ENCODE measurements around the gene BMP5.

- TF ChIP-seq CTCF (IDR thresholded peaks at IDR 0.05; ENCODE audit: insufficient read depth, low read length) (no peak), POLR2AphosphoS5 (IDR thresholded peaks at IDR 0.05; ENCODE audit: low read depth) (no peak), GABPA (IDR thresholded peaks at IDR 0.05; ENCODE audit: low read depth) (no peak)
Measured at GRCh38 chr6:55869674-55870073, 5.7 kb downstream of the BMP5 start.
